HepG2 (cell line): Measurements from ENCODE around the gene ZG16. TPM values are rescaled to one million over a fixed set of nuclear protein-coding genes. Genes with fewer than 3 reads are reported as not detected.

Experiments used
- CBFB ChIP-seq: sonication (generic); formaldehyde crosslinking; IDR thresholded peaks from 2 replicates; pipeline ENCODE4 v1.4.0; 2020; ENCODE audit warnings: missing genetic modification reagents
- HDAC6 ChIP-seq: fragments of 200-600 bp; sonication (generic); IDR thresholded peaks from 2 replicates; pipeline ENCODE4 v1.7.0; 2017; ENCODE audit warnings: mild to moderate bottlenecking, antibody characterized with exemption, low read length, low read depth
- MATR3 ChIP-seq: sonication (generic); formaldehyde crosslinking; IDR thresholded peaks from 2 replicates; pipeline ENCODE4 v1.4.0; 2020; ENCODE audit warnings: missing genetic modification reagents
- MXD4 ChIP-seq: IDR thresholded peaks from 2 replicates; pipeline ENCODE4 v1.6.1; 2016; ENCODE audit warnings: mild to moderate bottlenecking, missing biosample characterization, missing genetic modification reagents
- RXRB ChIP-seq: IDR thresholded peaks from 2 replicates; pipeline ENCODE4 v1.6.1; 2016; ENCODE audit warnings: borderline replicate concordance, missing genetic modification reagents, missing compliant biosample characterization
- SRY ChIP-seq: sonication (generic); formaldehyde crosslinking; IDR thresholded peaks from 2 replicates; pipeline ENCODE4 v1.8.0; 2022; ENCODE audit warnings: mild to moderate bottlenecking, missing genetic modification reagents
- ZMAT3 ChIP-seq: sonication (generic); formaldehyde crosslinking; conservative IDR thresholded peaks from 2 replicates; pipeline ENCODE4 v1.7.0; 2021; ENCODE audit warnings: missing genetic modification reagents
- ZNF547 ChIP-seq: sonication (generic); formaldehyde crosslinking; IDR thresholded peaks from 2 replicates; pipeline ENCODE4 v1.5.1; 2020; ENCODE audit warnings: mild to moderate bottlenecking, missing genetic modification reagents
- ZNF781 ChIP-seq: sonication (generic); formaldehyde crosslinking; IDR thresholded peaks from 2 replicates; pipeline ENCODE4 v1.5.1; 2020; ENCODE audit warnings: borderline replicate concordance, mild to moderate bottlenecking, missing genetic modification reagents; ENCODE audit errors: not compliant biosample characterization
- ZNF878 ChIP-seq: sonication (generic); formaldehyde crosslinking; IDR thresholded peaks from 2 replicates; pipeline ENCODE4 v1.8.1; 2023; ENCODE audit warnings: mild to moderate bottlenecking, missing genetic modification reagents, moderate library complexity
- polyA plus RNA-seq, 8 experiments: library from polyadenylated mRNA; depleted of rRNA in 3 of 8; stranded (reverse) in 7 of 8; unstranded in 1 of 8; fragments of >200 nt; fragmentation: Illumina TruSeq in 4 of 8; extraction: Trizol in 4 of 8; gene quantifications; 2 replicates each; pipeline versions ENCODE4 v1.2.1 to v1.2.3, GENCODE V29; 2011 to 2016; ENCODE audit warnings: low read depth in 4 of 8, missing spikeins in 1 of 8, mixed read lengths in 1 of 8; ENCODE audit not compliant: insufficient read depth in 1 of 8
- total RNA-seq, 5 experiments: library from RNA; depleted of rRNA; stranded (reverse); fragments of >200 nt; fragmentation: Illumina TruSeq; extraction: Trizol; gene quantifications; 2 replicates each; pipeline ENCODE4 v1.2.3, GENCODE V29; 2016; ENCODE audit warnings: low read depth in 1 of 5
- TF ChIP-seq, protein P1 (sequence below): sonication (generic); formaldehyde crosslinking; IDR thresholded peaks from 2 replicates; pipeline ENCODE4 v1.8.0; 2022; ENCODE audit warnings: mild to moderate bottlenecking, missing genetic modification reagents; ENCODE audit not compliant: insufficient replicate concordance
- TF ChIP-seq, protein P2 (sequence below): sonication (generic); formaldehyde crosslinking; IDR thresholded peaks from 2 replicates; pipeline ENCODE4 v1.5.1; 2020; ENCODE audit warnings: mild to moderate bottlenecking, missing genetic modification reagents, borderline replicate concordance
- TF ChIP-seq, protein P3 (sequence below): sonication (generic); formaldehyde crosslinking; conservative IDR thresholded peaks from 2 replicates; pipeline ENCODE4 v1.5.0; 2020; ENCODE audit warnings: missing genetic modification reagents
- TF ChIP-seq, protein P4 (sequence below): sonication (generic); formaldehyde crosslinking; IDR thresholded peaks from 2 replicates; pipeline ENCODE4 v1.5.0; 2020; ENCODE audit warnings: mild to moderate bottlenecking, missing genetic modification reagents
- TF ChIP-seq, protein P5 (sequence below): sonication (generic); formaldehyde crosslinking; IDR thresholded peaks from 2 replicates; pipeline ENCODE4 v1.4.0; 2020; ENCODE audit warnings: missing genetic modification reagents

Gene ZG16
- total and polyA plus RNA-seq, 2 of the 13 experiments (the other 11 are each of a cell fraction or from before 2014, with no cell fraction given) = 0.04 to 0.07 TPM

DNA sequence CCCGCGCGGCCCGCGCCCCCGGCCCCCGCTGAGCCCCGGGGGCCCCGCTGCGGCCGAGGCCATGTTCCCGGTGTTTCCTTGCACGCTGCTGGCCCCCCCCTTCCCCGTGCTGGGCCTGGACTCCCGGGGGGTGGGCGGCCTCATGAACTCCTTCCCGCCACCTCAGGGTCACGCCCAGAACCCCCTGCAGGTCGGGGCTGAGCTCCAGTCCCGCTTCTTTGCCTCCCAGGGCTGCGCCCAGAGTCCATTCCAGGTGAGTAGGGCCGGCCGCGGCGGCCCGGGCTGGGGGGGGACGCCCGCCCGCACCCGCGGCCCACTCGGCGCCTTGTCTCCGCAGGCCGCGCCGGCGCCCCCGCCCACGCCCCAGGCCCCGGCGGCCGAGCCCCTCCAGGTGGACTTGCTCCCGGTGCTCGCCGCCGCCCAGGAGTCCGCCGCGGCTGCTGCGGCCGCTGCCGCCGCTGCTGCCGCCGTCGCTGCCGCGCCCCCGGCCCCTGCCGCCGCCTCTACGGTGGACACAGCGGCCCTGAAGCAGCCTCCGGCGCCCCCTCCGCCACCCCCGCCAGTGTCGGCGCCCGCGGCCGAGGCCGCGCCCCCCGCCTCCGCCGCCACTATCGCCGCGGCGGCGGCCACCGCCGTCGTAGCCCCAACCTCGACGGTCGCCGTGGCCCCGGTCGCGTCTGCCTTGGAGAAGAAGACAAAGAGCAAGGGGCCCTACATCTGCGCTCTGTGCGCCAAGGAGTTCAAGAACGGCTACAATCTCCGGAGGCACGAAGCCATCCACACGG is 28.8 kb downstream of the ZG16 start (continued):
- TF ChIP-seq, protein P1, sequence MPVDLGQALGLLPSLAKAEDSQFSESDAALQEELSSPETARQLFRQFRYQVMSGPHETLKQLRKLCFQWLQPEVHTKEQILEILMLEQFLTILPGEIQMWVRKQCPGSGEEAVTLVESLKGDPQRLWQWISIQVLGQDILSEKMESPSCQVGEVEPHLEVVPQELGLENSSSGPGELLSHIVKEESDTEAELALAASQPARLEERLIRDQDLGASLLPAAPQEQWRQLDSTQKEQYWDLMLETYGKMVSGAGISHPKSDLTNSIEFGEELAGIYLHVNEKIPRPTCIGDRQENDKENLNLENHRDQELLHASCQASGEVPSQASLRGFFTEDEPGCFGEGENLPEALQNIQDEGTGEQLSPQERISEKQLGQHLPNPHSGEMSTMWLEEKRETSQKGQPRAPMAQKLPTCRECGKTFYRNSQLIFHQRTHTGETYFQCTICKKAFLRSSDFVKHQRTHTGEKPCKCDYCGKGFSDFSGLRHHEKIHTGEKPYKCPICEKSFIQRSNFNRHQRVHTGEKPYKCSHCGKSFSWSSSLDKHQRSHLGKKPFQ (CRISPR knock-in tag) = no peak
- TF ChIP-seq, protein P2, sequence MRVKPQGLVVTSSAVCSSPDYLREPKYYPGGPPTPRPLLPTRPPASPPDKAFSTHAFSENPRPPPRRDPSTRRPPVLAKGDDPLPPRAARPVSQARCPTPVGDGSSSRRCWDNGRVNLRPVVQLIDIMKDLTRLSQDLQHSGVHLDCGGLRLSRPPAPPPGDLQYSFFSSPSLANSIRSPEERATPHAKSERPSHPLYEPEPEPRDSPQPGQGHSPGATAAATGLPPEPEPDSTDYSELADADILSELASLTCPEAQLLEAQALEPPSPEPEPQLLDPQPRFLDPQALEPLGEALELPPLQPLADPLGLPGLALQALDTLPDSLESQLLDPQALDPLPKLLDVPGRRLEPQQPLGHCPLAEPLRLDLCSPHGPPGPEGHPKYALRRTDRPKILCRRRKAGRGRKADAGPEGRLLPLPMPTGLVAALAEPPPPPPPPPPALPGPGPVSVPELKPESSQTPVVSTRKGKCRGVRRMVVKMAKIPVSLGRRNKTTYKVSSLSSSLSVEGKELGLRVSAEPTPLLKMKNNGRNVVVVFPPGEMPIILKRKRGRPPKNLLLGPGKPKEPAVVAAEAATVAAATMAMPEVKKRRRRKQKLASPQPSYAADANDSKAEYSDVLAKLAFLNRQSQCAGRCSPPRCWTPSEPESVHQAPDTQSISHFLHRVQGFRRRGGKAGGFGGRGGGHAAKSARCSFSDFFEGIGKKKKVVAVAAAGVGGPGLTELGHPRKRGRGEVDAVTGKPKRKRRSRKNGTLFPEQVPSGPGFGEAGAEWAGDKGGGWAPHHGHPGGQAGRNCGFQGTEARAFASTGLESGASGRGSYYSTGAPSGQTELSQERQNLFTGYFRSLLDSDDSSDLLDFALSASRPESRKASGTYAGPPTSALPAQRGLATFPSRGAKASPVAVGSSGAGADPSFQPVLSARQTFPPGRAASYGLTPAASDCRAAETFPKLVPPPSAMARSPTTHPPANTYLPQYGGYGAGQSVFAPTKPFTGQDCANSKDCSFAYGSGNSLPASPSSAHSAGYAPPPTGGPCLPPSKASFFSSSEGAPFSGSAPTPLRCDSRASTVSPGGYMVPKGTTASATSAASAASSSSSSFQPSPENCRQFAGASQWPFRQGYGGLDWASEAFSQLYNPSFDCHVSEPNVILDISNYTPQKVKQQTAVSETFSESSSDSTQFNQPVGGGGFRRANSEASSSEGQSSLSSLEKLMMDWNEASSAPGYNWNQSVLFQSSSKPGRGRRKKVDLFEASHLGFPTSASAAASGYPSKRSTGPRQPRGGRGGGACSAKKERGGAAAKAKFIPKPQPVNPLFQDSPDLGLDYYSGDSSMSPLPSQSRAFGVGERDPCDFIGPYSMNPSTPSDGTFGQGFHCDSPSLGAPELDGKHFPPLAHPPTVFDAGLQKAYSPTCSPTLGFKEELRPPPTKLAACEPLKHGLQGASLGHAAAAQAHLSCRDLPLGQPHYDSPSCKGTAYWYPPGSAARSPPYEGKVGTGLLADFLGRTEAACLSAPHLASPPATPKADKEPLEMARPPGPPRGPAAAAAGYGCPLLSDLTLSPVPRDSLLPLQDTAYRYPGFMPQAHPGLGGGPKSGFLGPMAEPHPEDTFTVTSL = no peak
- TF ChIP-seq CBFB (CRISPR knock-in tag) (no peak), MXD4 (CRISPR knock-in tag) (no peak), MATR3 (CRISPR knock-in tag) (no peak), RXRB (CRISPR knock-in tag) (no peak), HDAC6 (no peak), ZNF781 (CRISPR knock-in tag) (no peak), SRY (CRISPR knock-in tag) (no peak), ZNF878 (CRISPR knock-in tag) (no peak), ZMAT3 (CRISPR knock-in tag) (no peak), ZNF547 (CRISPR knock-in tag) (no peak; the same call in 1 of the 2 replicates)
- TF ChIP-seq, protein P3, sequence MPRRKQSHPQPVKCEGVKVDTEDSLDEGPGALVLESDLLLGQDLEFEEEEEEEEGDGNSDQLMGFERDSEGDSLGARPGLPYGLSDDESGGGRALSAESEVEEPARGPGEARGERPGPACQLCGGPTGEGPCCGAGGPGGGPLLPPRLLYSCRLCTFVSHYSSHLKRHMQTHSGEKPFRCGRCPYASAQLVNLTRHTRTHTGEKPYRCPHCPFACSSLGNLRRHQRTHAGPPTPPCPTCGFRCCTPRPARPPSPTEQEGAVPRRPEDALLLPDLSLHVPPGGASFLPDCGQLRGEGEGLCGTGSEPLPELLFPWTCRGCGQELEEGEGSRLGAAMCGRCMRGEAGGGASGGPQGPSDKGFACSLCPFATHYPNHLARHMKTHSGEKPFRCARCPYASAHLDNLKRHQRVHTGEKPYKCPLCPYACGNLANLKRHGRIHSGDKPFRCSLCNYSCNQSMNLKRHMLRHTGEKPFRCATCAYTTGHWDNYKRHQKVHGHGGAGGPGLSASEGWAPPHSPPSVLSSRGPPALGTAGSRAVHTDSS (CRISPR knock-in tag) = no peak
- TF ChIP-seq, protein P4, sequence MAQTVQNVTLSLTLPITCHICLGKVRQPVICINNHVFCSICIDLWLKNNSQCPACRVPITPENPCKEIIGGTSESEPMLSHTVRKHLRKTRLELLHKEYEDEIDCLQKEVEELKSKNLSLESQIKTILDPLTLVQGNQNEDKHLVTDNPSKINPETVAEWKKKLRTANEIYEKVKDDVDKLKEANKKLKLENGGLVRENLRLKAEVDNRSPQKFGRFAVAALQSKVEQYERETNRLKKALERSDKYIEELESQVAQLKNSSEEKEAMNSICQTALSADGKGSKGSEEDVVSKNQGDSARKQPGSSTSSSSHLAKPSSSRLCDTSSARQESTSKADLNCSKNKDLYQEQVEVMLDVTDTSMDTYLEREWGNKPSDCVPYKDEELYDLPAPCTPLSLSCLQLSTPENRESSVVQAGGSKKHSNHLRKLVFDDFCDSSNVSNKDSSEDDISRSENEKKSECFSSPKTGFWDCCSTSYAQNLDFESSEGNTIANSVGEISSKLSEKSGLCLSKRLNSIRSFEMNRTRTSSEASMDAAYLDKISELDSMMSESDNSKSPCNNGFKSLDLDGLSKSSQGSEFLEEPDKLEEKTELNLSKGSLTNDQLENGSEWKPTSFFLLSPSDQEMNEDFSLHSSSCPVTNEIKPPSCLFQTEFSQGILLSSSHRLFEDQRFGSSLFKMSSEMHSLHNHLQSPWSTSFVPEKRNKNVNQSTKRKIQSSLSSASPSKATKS (CRISPR knock-in tag) = no peak
- TF ChIP-seq, protein P5, sequence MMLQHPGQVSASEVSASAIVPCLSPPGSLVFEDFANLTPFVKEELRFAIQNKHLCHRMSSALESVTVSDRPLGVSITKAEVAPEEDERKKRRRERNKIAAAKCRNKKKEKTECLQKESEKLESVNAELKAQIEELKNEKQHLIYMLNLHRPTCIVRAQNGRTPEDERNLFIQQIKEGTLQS = peak; percentile 32; the same call in 1 of the 2 replicates
